ENCODE measurements around the gene PARD3B. TPM values are rescaled to one million over a fixed set of nuclear protein-coding genes. Genes with fewer than 3 reads are reported as not detected.

PARD3B gene
- polyA plus RNA-seq, 3 donors: not detected

GRCh38 chr2:204575463-204575862 lies 30.2 kb downstream of the PARD3B start:
- no peaks in the 10 kb centered on the region for H3K27me3 ChIP-seq (ENCODE audit: control insufficient read depth in 2 of 2, insufficient read depth in 2 of 2, low read length in 2 of 2)

GRCh38 chr2:204576362-204576979 lies 31.2 kb downstream of the PARD3B start:
- Histone ChIP-seq H3K4me3 (replicated peaks in 1 of 3; ENCODE audit: low read depth in 2 of 3, low read length in 3 of 3) (no peak overlapping the region), H3K9ac (ENCODE audit: insufficient read depth, low read length, poor library complexity, severe bottlenecking) (no peak overlapping the region), H3K4me1 (ENCODE audit: control insufficient read depth in 1 of 2, insufficient read depth in 2 of 2, low read length in 2 of 2) (no peaks in the 10 kb centered on the region), H3K4me2 (replicated peaks; ENCODE audit: extremely low read depth, low read length, poor library complexity, severe bottlenecking) (no peak overlapping the region), H3K27me3 (ENCODE audit: control insufficient read depth in 2 of 2, insufficient read depth in 2 of 2, low read length in 2 of 2) (no peaks in the 10 kb centered on the region), H3K27ac (ENCODE audit: low read depth in 1 of 2, low read length in 2 of 2) (no peak overlapping the region), H3K9me3 (replicated peaks in 1 of 2; ENCODE audit: control insufficient read depth in 1 of 2, insufficient read depth in 1 of 2, low read length in 2 of 2) (peaks cover 0 to 8% of the 10 kb centered on the region in 2 donors), H4K20me1 (ENCODE audit: insufficient read depth, low read length) (no peaks in the 10 kb centered on the region), H3K79me2 (ENCODE audit: insufficient read depth, low read length) (no peaks in the 10 kb centered on the region), H3K36me3 (replicated peaks in 1 of 2; ENCODE audit: control insufficient read depth in 1 of 2, insufficient read depth in 2 of 2, low read length in 2 of 2) (no peaks in the 10 kb centered on the region), H2AFZ (ENCODE audit: insufficient read depth, low read depth, low read length, poor library complexity, severe bottlenecking) (no peak overlapping the region)
- no peak overlapping the region for H3K27ac Mint-ChIP-seq
- intact Hi-C loops (cut with micrococcal nuclease): no loop called here
- no peaks in the 10 kb centered on the region for H3K4me1 Mint-ChIP-seq
- no CpG with 5 or more reads among the region's 6 CpGs for WGBS (ENCODE audit: insufficient coverage)
- H3K9me3 Mint-ChIP-seq: peaks cover 0 to 10% (median 6%) of the 10 kb centered on the region in 7 donors
- H3K4me3 Mint-ChIP-seq: no peak overlapping the region
- peaks cover 0 to 1% (median 0%) of the 10 kb centered on the region in 3 donors for H3K27me3 Mint-ChIP-seq (ENCODE audit: low read depth in 3 of 3)
- TF ChIP-seq CTCF (IDR thresholded peaks at IDR 0.05): no peak
- no peak for DNase-seq
- no peaks in the 10 kb centered on the region for H3K36me3 Mint-ChIP-seq

More at GRCh38 chr2:204575463-204575862, 30.2 kb downstream of the PARD3B start:
- H3K79me2 ChIP-seq (ENCODE audit: insufficient read depth, low read length): no peaks in the 10 kb centered on the region
- no peak overlapping the region for H3K27ac ChIP-seq (ENCODE audit: low read depth in 1 of 2, low read length in 2 of 2)
- no peaks in the 10 kb centered on the region for H3K4me1 ChIP-seq (ENCODE audit: control insufficient read depth in 1 of 2, insufficient read depth in 2 of 2, low read length in 2 of 2)
- H3K36me3 ChIP-seq (replicated peaks in 1 of 2; ENCODE audit: control insufficient read depth in 1 of 2, insufficient read depth in 2 of 2, low read length in 2 of 2): no peaks in the 10 kb centered on the region
- DNase-seq: no peak
- H3K4me3 ChIP-seq (replicated peaks in 1 of 3; ENCODE audit: low read depth in 2 of 3, low read length in 3 of 3): no peak overlapping the region
- H3K27ac Mint-ChIP-seq: no peak overlapping the region
- H3K9me3 ChIP-seq (replicated peaks in 1 of 2; ENCODE audit: control insufficient read depth in 1 of 2, insufficient read depth in 1 of 2, low read length in 2 of 2): peaks cover 0 to 8% of the 10 kb centered on the region in 2 donors
- no peak overlapping the region for H3K4me3 Mint-ChIP-seq
- no peak overlapping the region for H2AFZ ChIP-seq (ENCODE audit: insufficient read depth, low read depth, low read length, poor library complexity, severe bottlenecking)
- H4K20me1 ChIP-seq (ENCODE audit: insufficient read depth, low read length): no peaks in the 10 kb centered on the region
- intact Hi-C loops (cut with micrococcal nuclease): no loop called here
- TF ChIP-seq CTCF (IDR thresholded peaks at IDR 0.05): no peak
- peaks cover 0 to 1% (median 0%) of the 10 kb centered on the region in 3 donors for H3K27me3 Mint-ChIP-seq (ENCODE audit: low read depth in 3 of 3)
- no peaks in the 10 kb centered on the region for H3K4me1 Mint-ChIP-seq
- H3K9me3 Mint-ChIP-seq: peaks cover 0 to 10% (median 6%) of the 10 kb centered on the region in 7 donors
- H3K36me3 Mint-ChIP-seq: no peaks in the 10 kb centered on the region
- no CpG with 5 or more reads among the region's 3 CpGs for WGBS (ENCODE audit: insufficient coverage)
- H3K9ac ChIP-seq (ENCODE audit: insufficient read depth, low read length, poor library complexity, severe bottlenecking): no peak overlapping the region
- no peak overlapping the region for H3K4me2 ChIP-seq (replicated peaks; ENCODE audit: extremely low read depth, low read length, poor library complexity, severe bottlenecking)

Measured in CD14-positive monocyte (primary cell).